ENCODE measurements around the gene SOX13. TPM values are rescaled to one million over a fixed set of nuclear protein-coding genes. Genes with fewer than 3 reads are reported as not detected.
A peak's percentile ranks its signal among the peaks of the same experiment; 100 is the strongest.

The SOX13 gene
- total and polyA plus RNA-seq, 9 of the 15 experiments (the other 6 are each of a cell fraction or from before 2014, with no cell fraction given), result 0.03 to 0.35 (median 0.06) TPM; not detected in 5

DNA sequence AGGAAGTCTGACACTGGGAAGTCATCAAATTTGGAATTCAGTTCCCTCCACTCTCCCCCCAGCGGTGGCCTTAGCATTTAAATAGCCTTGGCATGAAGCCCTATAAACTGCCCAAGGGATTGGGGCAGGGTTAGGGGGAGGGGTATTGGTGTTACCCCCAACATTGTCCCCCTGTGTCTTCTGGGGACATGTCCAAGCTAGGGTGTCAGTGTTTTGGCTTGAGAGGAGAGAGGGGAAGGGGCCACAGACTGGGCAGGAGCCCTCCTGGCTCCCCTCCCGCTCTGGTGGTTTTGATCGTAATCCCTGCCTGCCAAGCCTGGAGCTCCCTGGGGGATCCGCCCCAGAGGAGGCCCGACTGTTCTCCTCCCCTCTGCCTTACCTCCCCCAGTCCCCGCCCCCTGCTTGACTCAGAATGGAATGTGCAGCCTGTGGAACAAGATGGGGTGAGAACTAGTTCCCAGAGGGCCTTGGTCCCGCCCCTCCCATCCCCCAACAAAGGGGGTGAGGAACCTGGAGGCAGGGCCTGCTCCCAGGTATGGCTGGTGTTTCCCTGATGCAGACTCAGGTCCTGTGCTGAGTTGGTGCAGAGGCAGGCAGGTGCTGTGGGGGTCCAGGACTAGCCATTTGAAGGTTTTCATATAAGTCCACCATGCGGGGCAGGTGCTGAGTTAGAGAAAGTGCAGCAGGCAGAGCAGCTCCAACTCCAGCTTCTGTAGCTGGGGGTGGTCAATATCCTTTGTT, 7.4 kb downstream of the SOX13 start:
- WGBS (ENCODE audit: insufficient coverage, low coverage, missing lambda C conversion rate), result 8% methylated on average over 7 of the region's 8 CpGs
- H3K4me3 ChIP-seq, result no peak overlapping the region
- H3K27me3 ChIP-seq (ENCODE audit: control insufficient read depth in 2 of 2, insufficient read depth in 2 of 2, low read length in 2 of 2), result peaks cover 12 to 70% of the 10 kb centered on the region in 2 experiments; a peak in 4 of 5 replicates
- H3K9ac ChIP-seq (ENCODE audit: insufficient read depth in 1 of 2, low read depth in 2 of 2, low read length in 2 of 2), result no peak overlapping the region
- peaks cover 6% of the 10 kb centered on the region; the same call in 1 of the 2 replicates for H4K20me1 ChIP-seq (replicated peaks; ENCODE audit: control insufficient read depth, insufficient read depth, low read length)
- CTCF ChIA-PET (ENCODE audit: low intra/inter-chr PET ratio), result no interaction called here
- H2AFZ ChIP-seq (ENCODE audit: low read depth, low read length), result no peak overlapping the region
- peak; percentile 81 for ATAC-seq
- intact Hi-C loops (cut with micrococcal nuclease), result no loop called here
- in situ Hi-C loops (cut with MboI), result no loop called here
- H3K9me3 ChIP-seq (replicated peaks; ENCODE audit: control insufficient read depth, insufficient read depth, low read depth, low read length), result no peaks in the 10 kb centered on the region
- DNase-seq (ENCODE audit: extremely low read depth in 1 of 4, low spot score in 3 of 4), result peak; percentile 60 to 77 (median 71)
- BruUV-seq (replicated peaks), result no TSS peak
- peaks cover 0 to 4% of the 10 kb centered on the region in 2 experiments; a peak in 1 of 5 replicates for H3K4me1 ChIP-seq (replicated peaks in 1 of 2; ENCODE audit: control insufficient read depth in 2 of 2, insufficient read depth in 2 of 2, low read length in 2 of 2)
- FAIRE-seq, result no peak
- H3K27ac ChIP-seq (ENCODE audit: extremely low read depth, low read depth, low read length), result no peak overlapping the region
- H3K79me2 ChIP-seq (ENCODE audit: control insufficient read depth, insufficient read depth, low read length), result no peaks in the 10 kb centered on the region
- TF ChIP-seq MAZ (CRISPR knock-in tag; conservative IDR thresholded peaks at IDR 0.05 in 1 of 2, IDR thresholded peaks at IDR 0.05 in 1 of 2), result 0 out of 4 replicates have a peak, but pooled peaks of 1 of the 2 experiments have one; percentile 26
- peak; percentile 23; the same call in 1 of the 2 replicates for TF ChIP-seq ZBTB7A (IDR thresholded peaks at IDR 0.05; ENCODE audit: borderline replicate concordance, control insufficient read depth, low read depth, low read length)
- no peak for TF ChIP-seq ETV6 (IDR thresholded peaks at IDR 0.05; ENCODE audit: borderline replicate concordance in 1 of 2, low read depth in 2 of 2, low read length in 1 of 2)
- TF ChIP-seq ETV6 (CRISPR knock-in tag; IDR thresholded peaks at IDR 0.05; ENCODE audit: borderline replicate concordance), result no peak
- TF ChIP-seq ZNF444 (CRISPR knock-in tag; IDR thresholded peaks at IDR 0.05), result 0 out of 2 replicates have a peak, but pooled peaks have one; percentile 40
- no peak overlapping the region for H3K4me2 ChIP-seq (ENCODE audit: insufficient read depth, low read length)
- no peaks in the 10 kb centered on the region for H3K36me3 ChIP-seq (ENCODE audit: control insufficient read depth, insufficient read depth, low read length)
- H3K9me1 ChIP-seq (ENCODE audit: control insufficient read depth, insufficient read depth, low read length), result no peaks in the 10 kb centered on the region
- POLR2A ChIA-PET, result interaction anchor here (0.7 to 1.5 kb wide), 4 partner anchors 13 to 842 kb away, joined by 3 to 5 read pairs (median 4); no protein-coding TSS in a partner anchor
